ENCODE data around the gene TENM4.

The TENM4 gene

DNA sequence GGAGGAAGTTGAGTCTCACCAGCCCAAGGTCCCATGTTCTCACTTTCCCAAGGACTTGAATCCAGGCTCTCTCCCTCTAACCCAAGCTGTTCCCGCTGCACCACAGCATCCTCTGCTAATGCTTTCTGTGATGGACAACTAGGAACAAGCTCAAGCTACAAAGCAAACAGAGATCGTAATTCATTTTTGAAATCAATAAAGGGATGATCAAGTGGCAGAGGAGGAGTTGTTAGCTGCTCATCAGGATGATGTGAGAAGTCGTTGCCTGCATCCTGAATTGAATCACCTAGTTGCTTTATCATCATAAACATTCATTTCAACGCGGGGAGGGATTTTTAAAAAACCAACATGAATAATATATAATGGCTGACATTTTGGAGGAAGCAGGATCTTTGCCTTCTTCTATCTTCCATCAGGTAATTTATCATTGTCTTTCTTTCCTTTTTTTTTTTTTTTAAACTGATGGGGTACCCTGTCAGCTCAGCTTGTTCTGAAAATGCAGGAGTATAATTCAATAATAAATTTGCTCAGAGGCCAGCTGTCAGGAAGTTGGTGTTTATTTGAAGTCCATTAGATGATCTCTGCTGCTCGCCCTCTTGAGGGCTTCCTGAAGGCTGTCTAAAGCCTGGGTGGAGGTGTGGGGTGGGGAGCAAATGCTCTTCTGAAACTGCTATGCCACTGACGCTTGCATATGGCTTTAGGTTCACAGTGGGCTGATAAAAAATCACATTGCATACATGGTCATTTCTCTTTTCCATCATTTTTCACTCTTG lies 691.7 kb downstream of the TENM4 start:
- no peaks in the 10 kb centered on the region for H3K36me3 ChIP-seq (replicated peaks)
- H3K4me1 ChIP-seq = no peaks in the 10 kb centered on the region
- no peak for DNase-seq (ENCODE audit: low spot score in 2 of 2)
- H3K9me3 ChIP-seq = no peaks in the 10 kb centered on the region
- no peak overlapping the region for H3K4me3 ChIP-seq
- H3K27me3 ChIP-seq (ENCODE audit: low read depth) = no peaks in the 10 kb centered on the region
- in situ Hi-C loops (cut with MboI; ENCODE audit: low sequenced_read_pairs) = no loop called here

DNA sequence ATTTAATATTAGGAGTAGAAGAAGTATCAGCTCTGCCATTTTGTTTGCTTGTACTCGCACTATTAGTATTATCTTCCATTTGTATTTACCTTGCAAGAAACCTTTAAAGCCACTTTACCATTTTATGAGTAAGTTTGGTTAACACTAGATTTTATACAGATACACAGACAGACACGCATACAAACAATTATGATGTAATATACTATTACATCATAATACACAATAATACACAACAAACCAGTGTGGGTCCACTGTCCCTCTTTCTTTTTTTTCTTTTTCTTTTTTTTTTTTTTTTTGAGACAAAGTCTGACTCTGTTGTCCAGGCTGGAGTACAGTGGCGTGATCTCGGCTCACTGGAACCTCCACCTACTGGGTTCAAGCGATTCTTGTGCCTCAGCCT lies 695.9 kb downstream of the TENM4 start:
- in situ Hi-C loops (cut with MboI; ENCODE audit: low sequenced_read_pairs) = no loop called here
- no peaks in the 10 kb centered on the region for H3K36me3 ChIP-seq (replicated peaks)
- H3K4me3 ChIP-seq = no peak overlapping the region
- no peak for DNase-seq (ENCODE audit: low spot score in 2 of 2)
- H3K27me3 ChIP-seq (ENCODE audit: low read depth) = no peaks in the 10 kb centered on the region
- no peaks in the 10 kb centered on the region for H3K4me1 ChIP-seq
- no peaks in the 10 kb centered on the region for H3K9me3 ChIP-seq

DNA sequence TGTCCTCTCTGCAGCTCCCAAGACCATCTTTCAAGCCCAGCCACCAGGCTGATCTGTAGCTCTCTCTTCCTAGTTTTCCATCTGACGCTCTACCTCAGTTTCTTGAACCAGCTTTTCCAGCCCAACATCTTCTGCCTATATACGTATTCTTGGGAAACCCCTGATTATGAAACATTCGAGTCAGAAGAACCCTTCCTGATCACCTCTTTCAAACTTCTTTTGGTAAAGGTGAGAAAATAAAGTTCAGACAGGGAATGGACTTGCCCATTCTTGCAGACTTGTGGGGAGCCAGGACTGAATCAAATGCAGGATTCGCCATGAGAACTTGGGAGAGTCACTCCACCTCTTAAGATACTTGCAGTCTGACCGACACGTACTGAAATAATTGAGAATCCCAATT lies 696.6 kb downstream of the TENM4 start:
- Histone ChIP-seq H3K4me1 (no peaks in the 10 kb centered on the region), H3K4me3 (no peak overlapping the region), H3K36me3 (replicated peaks) (no peaks in the 10 kb centered on the region), H3K9me3 (no peaks in the 10 kb centered on the region), H3K27me3 (ENCODE audit: low read depth) (no peaks in the 10 kb centered on the region)
- no peak for DNase-seq (ENCODE audit: low spot score in 2 of 2)
- in situ Hi-C loops (cut with MboI; ENCODE audit: low sequenced_read_pairs) = no loop called here

DNA sequence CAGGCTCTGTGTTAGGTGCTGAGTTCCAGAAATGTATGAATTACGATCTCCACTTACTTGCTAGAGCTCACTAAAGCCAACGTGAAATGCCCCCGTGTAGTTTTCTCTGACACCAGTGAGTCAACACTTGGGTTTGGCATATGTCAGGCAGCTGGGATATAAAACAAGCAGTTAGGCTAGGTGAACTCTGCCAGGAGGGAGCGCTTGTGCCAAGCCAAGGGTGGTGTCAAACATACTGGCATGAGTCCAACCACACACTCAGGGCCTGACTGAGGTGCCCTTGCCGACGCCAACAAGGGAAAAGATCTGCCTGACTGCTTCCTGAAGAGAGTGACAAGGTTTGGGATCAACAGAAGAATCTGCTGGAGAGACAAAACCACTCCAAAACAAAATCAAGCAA lies 698.4 kb downstream of the TENM4 start:
- DNase-seq (ENCODE audit: low spot score in 2 of 2) = no peak
- no peak overlapping the region for H3K4me3 ChIP-seq
- H3K27me3 ChIP-seq (ENCODE audit: low read depth) = no peaks in the 10 kb centered on the region
- H3K9me3 ChIP-seq = no peaks in the 10 kb centered on the region
- no peaks in the 10 kb centered on the region for H3K36me3 ChIP-seq (replicated peaks)
- no peaks in the 10 kb centered on the region for H3K4me1 ChIP-seq
- in situ Hi-C loops (cut with MboI; ENCODE audit: low sequenced_read_pairs) = no loop called here

DNA sequence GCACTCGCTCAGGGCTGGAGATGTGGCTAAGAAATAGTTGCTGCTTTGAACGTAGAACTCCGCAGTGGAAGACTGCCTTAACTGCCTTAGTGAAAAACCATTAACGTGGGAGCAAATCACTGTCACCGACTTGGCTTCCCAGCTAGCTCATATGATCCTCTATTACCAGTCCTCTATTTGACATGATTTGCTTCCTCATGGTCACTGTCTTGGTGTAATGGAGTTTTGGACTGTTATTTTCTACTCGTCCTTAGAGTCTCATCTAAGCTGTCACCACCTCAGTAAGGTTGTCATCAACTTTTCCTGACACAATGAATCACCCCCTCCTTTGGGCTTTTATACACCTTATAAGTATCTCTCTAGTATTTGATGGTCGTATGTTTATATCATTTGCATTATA lies 699.1 kb downstream of the TENM4 start:
- Histone ChIP-seq H3K27me3 (ENCODE audit: low read depth) (no peaks in the 10 kb centered on the region), H3K9me3 (no peaks in the 10 kb centered on the region), H3K36me3 (replicated peaks) (no peaks in the 10 kb centered on the region), H3K4me3 (no peak overlapping the region), H3K4me1 (no peaks in the 10 kb centered on the region)
- in situ Hi-C loops (cut with MboI; ENCODE audit: low sequenced_read_pairs) = no loop called here
- no peak for DNase-seq (ENCODE audit: low spot score in 2 of 2)

DNA sequence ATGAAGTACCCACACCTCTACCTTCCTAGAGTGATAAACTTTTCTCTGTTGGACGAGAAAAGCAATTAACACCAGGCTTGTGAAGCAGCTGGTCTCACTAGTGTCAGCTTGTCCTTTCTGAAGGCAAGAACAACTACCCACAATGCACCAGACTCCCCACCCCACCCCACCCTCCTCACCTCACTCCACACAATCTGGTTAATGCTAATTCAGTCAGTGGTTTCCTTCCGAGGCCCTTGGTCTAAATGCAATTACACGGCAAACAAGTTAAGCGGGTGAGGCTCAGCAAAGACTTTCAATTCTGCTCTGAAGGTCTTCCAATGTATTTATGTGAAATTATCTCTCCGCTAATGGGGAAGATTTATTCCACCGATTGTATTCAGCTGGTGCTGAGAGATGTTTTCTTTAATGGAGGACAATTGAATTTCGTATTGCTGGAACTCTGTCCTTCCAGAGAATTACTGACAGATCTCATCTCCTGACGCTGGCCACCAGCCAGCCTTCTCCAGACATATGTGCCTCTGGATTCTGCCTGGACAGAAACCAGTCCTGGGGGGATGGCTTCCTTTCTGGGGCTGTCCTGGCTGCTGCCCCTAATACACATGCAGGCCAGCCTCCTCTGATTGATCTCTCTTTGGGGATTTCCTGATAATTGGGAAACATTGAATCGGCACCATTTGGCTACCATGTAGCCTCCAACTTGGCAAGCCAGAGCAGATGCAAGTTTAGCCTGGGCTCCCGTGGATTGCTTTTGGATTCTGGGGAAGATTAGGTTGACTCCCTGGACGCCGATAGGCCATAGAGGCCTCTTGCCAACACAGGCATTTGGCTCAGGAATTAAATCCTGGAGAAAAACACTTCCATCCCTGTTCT lies 700.4 kb downstream of the TENM4 start:
- Histone ChIP-seq H3K4me1 (no peaks in the 10 kb centered on the region), H3K4me3 (no peak overlapping the region), H3K36me3 (replicated peaks) (no peaks in the 10 kb centered on the region), H3K27me3 (ENCODE audit: low read depth) (no peaks in the 10 kb centered on the region), H3K9me3 (no peaks in the 10 kb centered on the region)
- DNase-seq (ENCODE audit: low spot score in 2 of 2) = no peak
- in situ Hi-C loops (cut with MboI; ENCODE audit: low sequenced_read_pairs) = no loop called here

DNA sequence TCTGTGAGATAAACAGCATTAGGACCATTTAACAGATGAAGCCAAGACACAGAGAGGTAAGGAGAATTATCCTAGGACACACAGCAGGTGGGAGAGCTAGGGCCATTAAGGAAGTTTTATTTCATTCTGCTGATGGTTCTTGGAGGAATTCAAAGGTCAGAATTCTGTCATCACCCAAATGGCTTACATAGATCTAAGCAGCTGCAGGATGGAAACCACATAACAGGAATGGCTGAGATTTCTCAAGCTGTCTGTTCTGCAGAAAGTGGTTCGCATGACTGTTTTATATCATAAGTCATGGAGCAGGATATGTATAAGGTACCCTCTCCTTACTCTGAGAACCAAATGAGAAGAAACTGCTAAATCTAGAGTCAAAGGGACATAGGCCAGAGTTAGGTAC lies 702.9 kb downstream of the TENM4 start:
- H3K27me3 ChIP-seq (ENCODE audit: low read depth) = no peaks in the 10 kb centered on the region
- in situ Hi-C loops (cut with MboI; ENCODE audit: low sequenced_read_pairs) = no loop called here
- no peak for DNase-seq (ENCODE audit: low spot score in 2 of 2)
- no peak overlapping the region for H3K4me3 ChIP-seq
- H3K9me3 ChIP-seq = no peaks in the 10 kb centered on the region
- H3K36me3 ChIP-seq (replicated peaks) = no peaks in the 10 kb centered on the region
- H3K4me1 ChIP-seq = no peaks in the 10 kb centered on the region

DNA sequence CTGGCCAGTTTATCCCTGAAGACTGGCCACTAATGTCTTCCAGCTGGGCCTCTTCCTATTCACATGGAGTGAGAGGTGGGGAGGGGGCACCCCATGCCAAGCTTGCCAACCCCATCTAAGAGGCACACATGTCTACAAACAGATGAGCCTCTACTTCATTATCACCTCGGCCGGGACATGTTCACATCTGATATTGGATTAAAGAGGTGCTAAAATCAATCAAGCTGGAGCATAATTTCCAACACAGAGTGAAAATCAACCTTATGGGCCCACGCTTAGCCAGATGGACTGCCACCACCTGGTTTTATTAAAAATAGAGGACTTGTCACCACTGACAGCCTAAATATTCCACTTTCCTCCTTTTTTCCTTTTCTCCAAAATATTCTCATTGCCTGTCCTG lies 703.5 kb downstream of the TENM4 start:
- Histone ChIP-seq H3K4me1 (no peaks in the 10 kb centered on the region), H3K36me3 (replicated peaks) (no peaks in the 10 kb centered on the region), H3K4me3 (no peak overlapping the region), H3K9me3 (no peaks in the 10 kb centered on the region), H3K27me3 (ENCODE audit: low read depth) (no peaks in the 10 kb centered on the region)
- DNase-seq (ENCODE audit: low spot score in 2 of 2) = no peak
- in situ Hi-C loops (cut with MboI; ENCODE audit: low sequenced_read_pairs) = no loop called here

DNA sequence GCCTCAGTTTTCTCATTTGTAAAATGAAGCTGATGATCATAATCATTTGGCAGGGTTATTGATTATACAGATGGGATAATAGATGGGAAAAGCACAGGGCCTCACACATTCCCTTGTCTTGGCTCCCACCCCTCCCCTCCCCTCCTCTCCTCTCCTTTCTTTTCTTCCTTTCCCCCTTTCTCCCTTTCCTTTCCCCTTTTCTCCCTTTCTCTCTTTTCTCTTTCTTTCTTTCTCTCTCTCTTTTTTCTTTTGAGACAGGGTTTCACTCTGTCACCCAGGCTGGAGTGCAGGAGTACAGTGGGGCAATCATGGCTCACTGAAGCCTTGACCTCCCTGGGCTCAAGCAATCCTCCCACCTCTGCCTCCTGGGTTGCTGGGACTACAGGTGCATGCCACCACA lies 705.1 kb downstream of the TENM4 start:
- Histone ChIP-seq H3K4me1 (no peaks in the 10 kb centered on the region), H3K27me3 (ENCODE audit: low read depth) (no peaks in the 10 kb centered on the region), H3K9me3 (no peaks in the 10 kb centered on the region), H3K36me3 (replicated peaks) (no peaks in the 10 kb centered on the region), H3K4me3 (no peak overlapping the region)
- in situ Hi-C loops (cut with MboI; ENCODE audit: low sequenced_read_pairs) = no loop called here
- DNase-seq (ENCODE audit: low spot score in 2 of 2) = no peak

DNA sequence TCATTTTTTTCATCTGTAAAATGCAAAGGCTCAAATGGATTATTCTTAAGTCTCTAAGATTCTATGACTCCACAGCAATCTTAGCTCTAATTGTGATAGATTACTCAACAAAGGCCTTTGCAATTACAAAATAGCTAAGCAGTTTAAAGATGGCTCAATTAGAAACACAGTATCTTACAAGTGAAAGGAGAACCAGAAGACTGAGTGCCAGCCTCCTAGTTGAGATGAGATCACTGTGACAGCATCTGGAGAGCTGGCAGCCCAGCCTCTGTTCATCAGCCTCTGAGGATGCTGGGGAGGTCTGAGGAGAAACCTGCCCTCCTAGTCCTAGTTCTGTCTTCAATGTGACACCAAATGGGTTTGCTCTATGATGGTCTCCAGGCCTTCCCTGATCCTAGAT lies 707.8 kb downstream of the TENM4 start:
- Histone ChIP-seq H3K4me3 (no peak overlapping the region), H3K9me3 (no peaks in the 10 kb centered on the region), H3K27me3 (ENCODE audit: low read depth) (no peaks in the 10 kb centered on the region), H3K4me1 (no peaks in the 10 kb centered on the region), H3K36me3 (replicated peaks) (no peaks in the 10 kb centered on the region)
- DNase-seq (ENCODE audit: low spot score in 2 of 2) = no peak
- in situ Hi-C loops (cut with MboI; ENCODE audit: low sequenced_read_pairs) = no loop called here

DNA sequence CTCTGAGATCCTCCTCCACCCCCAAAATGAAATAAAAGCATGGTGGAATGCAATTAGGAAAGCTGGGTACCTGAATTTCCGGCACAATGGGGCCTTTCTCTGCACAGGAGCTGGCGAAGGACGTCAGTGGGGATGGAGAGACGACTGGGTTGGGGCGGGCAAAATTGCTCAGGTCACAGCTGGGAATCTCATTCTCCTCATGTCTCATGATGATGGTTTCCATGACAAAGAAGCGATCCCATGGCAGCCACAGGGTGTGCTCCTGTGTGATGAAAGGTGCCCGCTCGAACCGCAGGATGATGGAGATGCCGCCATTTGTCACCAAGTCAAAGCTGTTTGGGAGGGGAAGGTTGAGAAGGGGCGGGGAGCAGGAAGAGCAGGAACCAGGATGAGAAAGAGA lies 708.6 kb downstream of the TENM4 start:
- Histone ChIP-seq H3K36me3 (replicated peaks) (no peaks in the 10 kb centered on the region), H3K27me3 (ENCODE audit: low read depth) (no peaks in the 10 kb centered on the region), H3K4me1 (no peaks in the 10 kb centered on the region), H3K9me3 (no peaks in the 10 kb centered on the region), H3K4me3 (no peak overlapping the region)
- in situ Hi-C loops (cut with MboI; ENCODE audit: low sequenced_read_pairs) = no loop called here
- no peak for DNase-seq (ENCODE audit: low spot score in 2 of 2)

DNA sequence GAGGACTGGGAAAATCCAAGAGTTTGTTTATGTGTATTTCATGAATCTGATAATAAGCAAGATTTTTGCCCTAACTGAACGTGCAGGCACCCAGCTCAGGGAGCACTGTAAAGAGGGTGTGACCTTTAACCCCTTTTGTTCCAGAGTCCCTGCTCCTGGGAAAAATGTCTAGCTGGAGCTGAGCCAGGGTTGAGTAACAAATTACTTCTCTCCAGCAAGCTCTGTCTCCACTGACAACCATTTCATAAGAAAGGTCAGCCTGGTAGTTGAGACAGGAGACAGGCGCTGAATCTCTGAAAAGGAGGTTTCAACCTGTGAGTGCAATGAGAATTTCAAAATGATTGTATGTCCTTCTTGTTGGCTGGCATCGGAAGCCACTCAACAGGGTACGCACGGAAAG lies 709.8 kb downstream of the TENM4 start:
- no peaks in the 10 kb centered on the region for H3K4me1 ChIP-seq
- DNase-seq (ENCODE audit: low spot score in 2 of 2) = no peak
- no peaks in the 10 kb centered on the region for H3K27me3 ChIP-seq (ENCODE audit: low read depth)
- H3K9me3 ChIP-seq = no peaks in the 10 kb centered on the region
- no peak overlapping the region for H3K4me3 ChIP-seq
- in situ Hi-C loops (cut with MboI; ENCODE audit: low sequenced_read_pairs) = no loop called here
- H3K36me3 ChIP-seq (replicated peaks) = no peaks in the 10 kb centered on the region

DNA sequence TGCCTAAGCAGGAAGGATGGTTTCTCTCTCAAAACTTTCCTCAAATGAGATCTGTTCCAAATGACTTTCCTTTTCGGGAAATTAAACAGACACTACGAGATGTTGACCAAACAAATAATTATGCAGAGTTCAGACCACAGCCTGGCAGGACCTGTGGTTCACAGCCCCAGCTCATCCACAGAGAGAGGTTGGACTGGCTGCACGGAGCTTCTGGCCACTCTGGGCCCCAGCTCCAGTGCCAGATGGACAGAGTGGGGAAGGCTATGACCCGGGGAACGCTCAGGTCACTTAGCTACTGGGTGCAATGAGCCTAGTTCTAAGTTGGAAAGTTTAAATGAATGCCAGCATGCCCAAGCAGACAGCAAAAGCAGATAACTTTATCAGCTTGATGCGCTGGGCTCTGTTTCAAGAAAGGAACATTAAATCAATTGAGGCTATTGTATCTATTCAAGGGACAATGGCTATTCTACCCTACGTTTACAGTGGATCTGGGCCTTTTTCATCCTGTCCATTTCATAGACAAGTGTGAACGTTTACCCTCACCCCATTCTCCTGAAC lies 710.5 kb downstream of the TENM4 start:
- no peak overlapping the region for H3K4me3 ChIP-seq
- H3K4me1 ChIP-seq = no peaks in the 10 kb centered on the region
- no peak for DNase-seq (ENCODE audit: low spot score in 2 of 2)
- no peaks in the 10 kb centered on the region for H3K27me3 ChIP-seq (ENCODE audit: low read depth)
- H3K9me3 ChIP-seq = no peaks in the 10 kb centered on the region
- no peaks in the 10 kb centered on the region for H3K36me3 ChIP-seq (replicated peaks)
- in situ Hi-C loops (cut with MboI; ENCODE audit: low sequenced_read_pairs) = no loop called here

DNA sequence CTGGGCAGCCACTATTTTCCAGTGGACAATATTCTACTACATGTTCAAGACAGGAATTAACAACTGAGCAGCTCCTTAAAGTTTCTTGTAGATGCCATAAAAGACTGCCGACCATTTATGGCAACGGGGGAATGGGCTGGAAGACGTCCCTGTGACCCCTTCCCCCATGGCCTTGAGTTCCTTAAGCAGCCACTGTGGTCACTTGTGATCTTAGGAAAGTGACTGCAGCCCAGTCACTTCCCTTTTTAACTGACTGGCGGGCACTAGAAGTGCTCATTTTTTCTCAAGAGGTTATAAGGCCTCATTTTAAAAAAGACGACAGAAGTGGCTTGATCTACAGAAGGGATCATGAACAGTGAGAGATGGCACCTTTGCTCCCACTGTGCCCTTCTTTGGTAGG lies 713.0 kb downstream of the TENM4 start:
- Histone ChIP-seq H3K4me1 (no peaks in the 10 kb centered on the region), H3K27me3 (ENCODE audit: low read depth) (no peaks in the 10 kb centered on the region), H3K36me3 (replicated peaks) (no peaks in the 10 kb centered on the region)

More for the DNA sequence above, 713.0 kb downstream of the TENM4 start:
- Histone ChIP-seq H3K9me3 (no peaks in the 10 kb centered on the region), H3K4me3 (no peak overlapping the region)
- DNase-seq (ENCODE audit: low spot score in 2 of 2) = no peak
- in situ Hi-C loops (cut with MboI; ENCODE audit: low sequenced_read_pairs) = no loop called here

Measured in HAP-1 (cell line).